BJ (cell line): ENCODE data around the gene ADAM15. TPM values are rescaled to one million over a fixed set of nuclear protein-coding genes. Genes with fewer than 3 reads are reported as not detected.

Experiments
- CTCF ChIA-PET: fragments of 350-600 bp; formaldehyde crosslinking; extraction: SDS; loops from one replicate; lab custom pipeline; 2021; ENCODE audit warnings: antibody characterized with exemption, inconsistent platforms; lab: Yijun Ruan, JAX
- POLR2A ChIA-PET: fragments of 300-600 bp; sonication (Branson Sonifier 250); formaldehyde crosslinking; extraction: SDS; loops from one replicate; lab custom pipeline; 2021; ENCODE audit warnings: antibody characterized with exemption; lab: Charles Lee
- DNase-seq: peaks from one replicate; pipeline ENCODE4 v3.0.0-alpha.2; 2011; ENCODE audit warnings: low read depth
- H3K27me3 ChIP-seq: 2 replicates; pipeline ENCODE4 v1.6.0; 2011; ENCODE audit warnings: low read length; ENCODE audit not compliant: control insufficient read depth, insufficient read depth
- H3K36me3 ChIP-seq: 2 replicates; pipeline ENCODE4 v1.5.1; 2011; ENCODE audit warnings: low read length; ENCODE audit not compliant: control insufficient read depth, insufficient read depth
- H3K4me3 ChIP-seq: 2 replicates; pipeline ENCODE4 v1.5.1; 2011; ENCODE audit warnings: low read depth, mild to moderate bottlenecking, control low read depth, low read length
- polyA plus RNA-seq: library from polyadenylated mRNA; depleted of rRNA; stranded (reverse); fragments of >200 nt; gene quantifications from 2 replicates; pipeline ENCODE4 v1.2.3, GENCODE V29; 2011
- TF ChIP-seq, protein P1 (sequence below): IDR thresholded peaks from 2 replicates; pipeline ENCODE4 v1.5.1; 2011; ENCODE audit warnings: low read depth, mild to moderate bottlenecking, control low read depth, inconsistent platforms, low read length, moderate library complexity; ENCODE audit not compliant: insufficient read depth

ADAM15 gene
- polyA plus RNA-seq, 1 experiment: 88.8 TPM

DNA sequence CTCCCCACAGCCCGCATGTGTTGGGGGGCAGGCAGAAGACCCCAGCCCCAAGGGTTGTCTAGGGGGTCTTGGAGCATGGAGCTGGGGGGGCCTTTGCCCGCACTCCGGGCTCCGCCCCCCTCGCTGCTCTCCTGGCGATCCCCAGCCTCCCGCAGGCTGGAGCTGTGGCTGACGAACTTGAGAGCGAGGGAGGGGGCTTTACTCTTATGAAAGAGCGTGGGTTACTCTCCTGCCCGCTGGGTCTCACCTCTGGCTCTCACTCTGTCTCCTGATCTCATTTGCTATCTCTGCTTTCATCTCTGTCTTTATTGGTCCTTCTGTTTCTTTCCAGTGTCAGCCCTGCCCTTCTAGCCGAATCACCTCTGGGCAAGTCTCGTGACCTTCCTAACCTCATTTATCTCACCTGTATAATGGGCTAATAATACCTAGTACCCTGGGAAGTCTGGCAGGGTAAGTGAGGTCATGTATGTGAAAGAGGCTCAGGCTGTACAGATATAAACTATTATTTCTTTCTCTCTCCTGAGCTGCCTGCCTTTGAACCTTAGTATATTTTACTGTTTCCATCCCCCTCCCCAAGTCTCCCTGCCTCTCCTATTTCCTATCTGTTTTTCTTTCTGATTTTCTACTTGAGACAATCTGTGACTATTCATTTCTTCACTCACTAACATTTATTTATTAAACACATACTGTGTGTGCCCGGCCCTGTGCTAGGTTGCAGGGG is 13.2 kb downstream of the ADAM15 start:
- ChIA-PET POLR2A (interaction anchor here (0.9 kb wide), 1 partner anchor 13 kb away, joined by 4 read pairs; the partner anchor contains the start of gene ADAM15), CTCF (interaction anchor here (1.0 to 17.0 kb wide), 11 partner anchors 10 to 109 kb away, joined by 3 to 168 read pairs (median 6); partner anchors contain the start of genes ADAM15, EFNA3 and KRTCAP2)
- no peak for DNase-seq
- Histone ChIP-seq H3K27me3 (no peaks in the 10 kb centered on the region), H3K4me3 (peak overlapping the region; percentile 78), H3K36me3 (peaks cover 9% of the 10 kb centered on the region)
- TF ChIP-seq, protein P1, sequence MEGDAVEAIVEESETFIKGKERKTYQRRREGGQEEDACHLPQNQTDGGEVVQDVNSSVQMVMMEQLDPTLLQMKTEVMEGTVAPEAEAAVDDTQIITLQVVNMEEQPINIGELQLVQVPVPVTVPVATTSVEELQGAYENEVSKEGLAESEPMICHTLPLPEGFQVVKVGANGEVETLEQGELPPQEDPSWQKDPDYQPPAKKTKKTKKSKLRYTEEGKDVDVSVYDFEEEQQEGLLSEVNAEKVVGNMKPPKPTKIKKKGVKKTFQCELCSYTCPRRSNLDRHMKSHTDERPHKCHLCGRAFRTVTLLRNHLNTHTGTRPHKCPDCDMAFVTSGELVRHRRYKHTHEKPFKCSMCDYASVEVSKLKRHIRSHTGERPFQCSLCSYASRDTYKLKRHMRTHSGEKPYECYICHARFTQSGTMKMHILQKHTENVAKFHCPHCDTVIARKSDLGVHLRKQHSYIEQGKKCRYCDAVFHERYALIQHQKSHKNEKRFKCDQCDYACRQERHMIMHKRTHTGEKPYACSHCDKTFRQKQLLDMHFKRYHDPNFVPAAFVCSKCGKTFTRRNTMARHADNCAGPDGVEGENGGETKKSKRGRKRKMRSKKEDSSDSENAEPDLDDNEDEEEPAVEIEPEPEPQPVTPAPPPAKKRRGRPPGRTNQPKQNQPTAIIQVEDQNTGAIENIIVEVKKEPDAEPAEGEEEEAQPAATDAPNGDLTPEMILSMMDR: no peak

DNA sequence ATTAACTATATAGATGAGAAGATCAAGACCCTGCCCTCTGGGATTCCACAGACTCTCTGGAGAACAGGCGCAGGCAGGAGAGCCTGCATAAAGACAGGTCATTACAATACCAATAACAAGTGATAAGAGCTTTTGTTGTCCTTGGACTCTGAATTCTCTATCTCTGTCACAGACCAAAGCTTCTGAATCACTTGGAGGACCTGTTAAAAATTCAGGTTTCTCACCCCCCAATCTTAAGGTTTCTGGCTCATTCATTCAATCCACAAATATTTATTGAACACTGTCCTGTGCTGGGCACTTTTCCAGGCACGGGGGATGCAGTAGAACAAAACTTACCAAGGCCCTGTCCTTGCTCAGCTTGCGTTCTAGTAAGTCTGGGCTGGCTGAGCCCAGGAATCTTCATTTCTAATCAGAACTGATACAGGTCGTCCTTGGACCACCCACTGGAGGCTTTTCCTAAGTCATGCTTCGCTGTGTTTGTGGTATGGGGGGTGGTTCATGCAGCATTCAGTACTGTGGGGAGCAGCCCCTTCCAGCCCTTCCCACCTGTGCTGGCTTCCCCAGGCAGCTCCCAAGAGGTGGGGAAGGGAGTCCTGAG is 13.8 kb downstream of the ADAM15 start:
- H3K27me3 ChIP-seq: no peaks in the 10 kb centered on the region
- no peak overlapping the region for H3K4me3 ChIP-seq
- CTCF ChIA-PET: interaction anchor here (1.0 to 17.0 kb wide), 9 partner anchors 10 to 108 kb away, joined by 3 to 168 read pairs (median 6); partner anchors contain the start of genes ADAM15 and KRTCAP2
- H3K36me3 ChIP-seq: peaks cover 12% of the 10 kb centered on the region
- TF ChIP-seq, protein P1: no peak
- POLR2A ChIA-PET: interaction anchor here (0.9 kb wide), 1 partner anchor 14 kb away, joined by 4 read pairs; the partner anchor contains the start of gene ADAM15
- DNase-seq: no peak

DNA sequence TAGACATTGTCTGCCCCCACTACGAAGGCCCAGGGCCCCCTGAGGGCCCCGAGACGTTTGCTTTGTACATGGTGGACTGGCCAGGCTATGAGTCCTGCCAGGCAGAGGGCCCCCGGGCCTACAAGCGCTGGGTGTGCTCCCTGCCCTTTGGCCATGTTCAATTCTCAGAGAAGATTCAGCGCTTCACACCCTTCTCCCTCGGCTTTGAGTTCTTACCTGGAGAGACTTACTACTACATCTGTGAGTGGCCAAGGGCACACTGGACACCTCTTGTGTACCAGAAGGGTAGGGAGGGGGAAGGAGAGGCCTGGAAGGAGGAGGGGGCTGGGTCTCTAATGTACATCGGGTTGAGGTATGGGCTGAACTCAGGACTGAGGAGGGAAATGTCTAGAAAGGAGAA is 15.7 kb downstream of the ADAM15 start:
- ChIA-PET CTCF (interaction anchor here (0.6 to 17.0 kb wide), 3 partner anchors 15 to 105 kb away, joined by 3 to 147 read pairs (median 18); partner anchors contain the start of genes ADAM15 and PYGO2), POLR2A (no interaction called here)
- Histone ChIP-seq H3K27me3 (no peaks in the 10 kb centered on the region), H3K36me3 (peaks cover 11% of the 10 kb centered on the region), H3K4me3 (no peak overlapping the region)
- DNase-seq: no peak
- TF ChIP-seq, protein P1: no peak

DNA sequence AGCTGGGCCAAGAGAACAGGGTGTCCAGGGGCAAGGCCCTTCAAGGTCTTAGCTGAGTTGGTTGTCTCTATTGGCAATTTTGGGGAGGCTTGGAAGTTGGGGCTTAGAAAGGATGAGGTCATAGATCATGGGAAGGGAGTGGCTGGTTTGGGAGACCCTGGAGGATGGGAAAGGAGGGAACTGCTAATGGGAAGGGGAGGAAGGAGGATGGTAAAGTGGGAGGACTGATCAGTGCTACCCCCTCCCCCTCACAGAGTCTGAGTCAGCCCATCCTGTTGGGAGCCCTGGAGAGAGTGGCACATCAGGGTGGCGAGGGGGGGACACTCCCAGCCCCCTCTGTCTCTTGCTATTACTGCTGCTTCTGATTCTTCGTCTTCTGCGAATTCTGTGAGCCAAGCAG is 17.5 kb downstream of the ADAM15 start:
- Histone ChIP-seq H3K36me3 (peaks cover 11% of the 10 kb centered on the region), H3K27me3 (no peaks in the 10 kb centered on the region), H3K4me3 (no peak overlapping the region)
- ChIA-PET POLR2A (no interaction called here), CTCF (interaction anchor here (17.0 kb wide), 1 partner anchor 16 kb away, joined by 147 read pairs; no protein-coding TSS in a partner anchor)
- TF ChIP-seq, protein P1: no peak
- DNase-seq: no peak
